Adrenal gland (tissue), 12 donors: ENCODE measurements around the gene CLDN3. TPM values are rescaled to one million over a fixed set of nuclear protein-coding genes. Genes with fewer than 3 reads are reported as not detected.
"Not testable (repeated sequence)": the region's sequence is repeated elsewhere in the genome, so short reads cannot be mapped to it uniquely, and the experiment has no call there.

Experiments used
- DNase-seq, 7 donors: peaks; one replicate each; pipeline ENCODE4 v3.0.0-alpha.2; 2019 to 2020
- H3K27ac ChIP-seq, 5 donors: fragments of 200-600 bp; sonication (generic) in 4 of 5; 1 replicate in 3 of 5; 2 replicates in 2 of 5; pipeline versions ENCODE4 v1.5.1 to v1.8.0; 2016 to 2020; ENCODE audit warnings: mild to moderate bottlenecking in 1 of 5
- H3K27me3 ChIP-seq: fragments of 200-600 bp; 2 replicates; pipeline ENCODE4 v1.8.0; 2021
- H3K36me3 ChIP-seq, 2 donors: fragments of 200-600 bp; replicated peaks in 1 of 2; 1 replicate in 1 of 2; 2 replicates in 1 of 2; pipeline versions ENCODE4 v1.5.1 to v1.8.0; 2018 to 2022
- H3K4me1 ChIP-seq, 2 donors: fragments of 200-600 bp; replicated peaks in 1 of 2; 1 replicate in 1 of 2; 2 replicates in 1 of 2; pipeline versions ENCODE4 v1.5.1 to v1.8.0; 2018 to 2021
- H3K4me3 ChIP-seq, 4 donors: fragments of 200-600 bp; sonication (generic) in 3 of 4; one replicate each; pipeline ENCODE4 v1.5.1; 2016 to 2018
- H3K9me3 ChIP-seq, 3 donors: fragments of 200-600 bp; sonication (generic) in 1 of 3; replicated peaks in 1 of 3; 1 replicate in 2 of 3; 2 replicates in 1 of 3; pipeline versions ENCODE4 v1.5.1 to v1.8.0; 2016 to 2021
- CTCF ChIP-seq, 6 experiments: fragments of 450-650 bp in 4 of 6; fragments of 200-600 bp in 2 of 6; sonication (generic) in 1 of 6; IDR thresholded peaks; 1 replicate in 5 of 6; 2 replicates in 1 of 6; pipeline versions ENCODE4 v1.5.1 to v1.8.0; 2016 to 2021; ENCODE audit warnings: antibody characterized with exemption in 6 of 6, mild to moderate bottlenecking in 2 of 6, moderate library complexity in 1 of 6
- POLR2A ChIP-seq, 2 donors: fragments of 450-650 bp; IDR thresholded peaks; one replicate each; pipeline ENCODE4 v1.6.1; 2017; ENCODE audit warnings: antibody characterized with exemption in 2 of 2, mild to moderate bottlenecking in 2 of 2, moderate library complexity in 1 of 2
- WGBS, 4 donors: extraction: QIAGEN DNeasy Blood & Tissue Kit in 2 of 4; methylation state at CpG; one replicate each; pipeline versions ENCODE4 v1.1.5 to v1.1.7; 2013 to 2017; 5-methylcytosine and 5-hydroxymethylcytosine counted together
- intact Hi-C, 2 donors: fragments of 100-400 bp; cut with DNase I; formaldehyde crosslinking; loops; one replicate each; pipeline versions ENCODE4 v1.14.1 to v1.15.0; 2022 to 2023
- polyA plus RNA-seq, 3 donors: library from polyadenylated mRNA; stranded (reverse); fragments of 200-250 nt in 2 of 3; fragments of 350-450 nt in 1 of 3; fragmentation: Illumina TruSeq in 1 of 3; extraction: RNeasy Lipid Tissue Mini Kit (QIAGEN cat#74804) in 1 of 3; gene quantifications; one replicate each; pipeline ENCODE4 v1.2.3, GENCODE V29; 2013 to 2014
- total RNA-seq, 9 donors: library from RNA; depleted of rRNA in 4 of 9; stranded (reverse); fragments of >200 nt in 4 of 9; fragments of 120-200 nt in 1 of 9; fragmentation: NEBNext Ultra II Directional in 1 of 9; extraction: Animal tissue kit (Norgen Biotek cat#: 25700) in 1 of 9; gene quantifications; one replicate each; pipeline versions ENCODE4 v1.1.0 to v1.2.4, GENCODE V29; 2013 to 2023
- donor health status: healthy with polysubstance abuse.
- donor health status: Bipolar disorder and iron deficiency.
- donor health status: DM: yes; HTN: yes; CAD: no.
- donor health status: DM: no; HTN: no; CAD: no.
- donor health status: DM: no; HTN: no; CAD: no.
- donor health status: DM: yes; HTN: yes; CAD: no.

Gene CLDN3
- total and polyA plus RNA-seq, 12 donors, result 0.22 to 0.72 (median 0.36) TPM; not detected in 6

- H3K4me1 ChIP-seq, result peaks cover 4 to 5% of the 10 kb centered on the region in 2 donors
- no peak for TF ChIP-seq POLR2A (IDR thresholded peaks at IDR 0.05)
- TF ChIP-seq CTCF (IDR thresholded peaks at IDR 0.05), result no peak
- no peak for DNase-seq
- peaks cover 4% of the 10 kb centered on the region for H3K27me3 ChIP-seq
- 84 to 93% (median 89%) methylated on average over 3 of the region's 3 CpGs for WGBS, 4 donors
- no peak overlapping the region for H3K27ac ChIP-seq
- no peaks in the 10 kb centered on the region for H3K9me3 ChIP-seq
- intact Hi-C loops, result loop anchor here in 1 of 2 donors (2.0 kb wide), 1 partner anchor 117 kb away; no protein-coding TSS in a partner anchor
- H3K36me3 ChIP-seq, result no peaks in the 10 kb centered on the region
- H3K4me3 ChIP-seq, result no peak overlapping the region
Measured at GRCh38 chr7:73723813-73724212, 46.3 kb downstream of the CLDN3 start.

DNA sequence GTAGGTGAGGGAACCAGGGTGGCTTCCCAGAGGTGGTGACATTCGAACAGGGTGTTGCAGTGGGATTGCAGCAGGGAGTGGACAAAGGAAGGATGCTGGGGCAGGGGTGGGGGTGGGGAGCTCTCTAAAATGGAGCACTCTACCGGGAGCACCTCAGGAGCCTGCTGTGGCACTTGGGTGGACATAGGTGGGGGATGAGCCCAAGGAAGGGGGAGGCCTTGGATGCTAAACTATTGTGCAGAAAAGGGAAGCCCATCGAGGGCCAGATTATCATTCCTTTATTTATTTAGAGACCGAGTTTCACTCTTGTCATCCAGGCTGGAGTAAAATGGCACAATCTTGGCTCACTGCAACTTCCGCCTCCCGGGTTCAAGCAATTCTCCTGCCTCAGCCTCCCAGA lies 47.3 kb downstream of the CLDN3 start:
- 56 to 73% (median 69%) methylated on average over 6 of the region's 6 CpGs for WGBS, 4 donors

DNA sequence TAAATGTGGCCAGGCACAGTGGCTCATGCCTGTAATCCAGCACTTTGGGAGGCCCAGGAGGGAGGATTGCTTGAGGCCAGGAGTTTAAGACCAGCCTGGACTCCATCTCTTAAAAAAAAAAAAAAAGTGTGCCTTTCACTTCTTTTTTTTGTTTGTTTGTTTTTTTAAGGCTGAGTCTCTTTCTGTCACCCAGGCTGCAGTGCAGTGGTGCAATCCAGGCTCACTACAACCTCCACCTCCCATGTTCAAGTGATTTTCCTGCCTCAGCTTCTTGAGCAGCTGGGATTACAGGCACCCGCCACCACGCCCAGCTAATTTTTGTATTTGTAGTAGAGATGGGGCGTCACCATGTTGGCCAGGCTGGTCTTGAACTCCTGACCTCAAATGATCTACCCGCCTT lies 47.9 kb downstream of the CLDN3 start:
- H3K4me3 ChIP-seq, H3K9me3 ChIP-seq, H3K27ac ChIP-seq, intact Hi-C loops, H3K27me3 ChIP-seq, DNase-seq, H3K36me3 ChIP-seq: not testable (repeated sequence)
- peaks cover 8 to 12% of the 10 kb centered on the region in 2 donors for H3K4me1 ChIP-seq
- 73 to 91% (median 79%) methylated on average over 4 of the region's 4 CpGs for WGBS, 4 donors

More for the DNA sequence above, 47.3 kb downstream of the CLDN3 start:
- Histone ChIP-seq H3K4me1 (peaks cover 8 to 12% of the 10 kb centered on the region in 2 donors), H3K9me3 (no peaks in the 10 kb centered on the region), H3K27me3 (peaks cover 4% of the 10 kb centered on the region), H3K36me3 (no peaks in the 10 kb centered on the region), H3K4me3 (no peak overlapping the region), H3K27ac (no peak overlapping the region)
- intact Hi-C loops, result no loop called here
- no peak for DNase-seq
- TF ChIP-seq CTCF (IDR thresholded peaks at IDR 0.05) (no peak), POLR2A (IDR thresholded peaks at IDR 0.05) (no peak)

DNA sequence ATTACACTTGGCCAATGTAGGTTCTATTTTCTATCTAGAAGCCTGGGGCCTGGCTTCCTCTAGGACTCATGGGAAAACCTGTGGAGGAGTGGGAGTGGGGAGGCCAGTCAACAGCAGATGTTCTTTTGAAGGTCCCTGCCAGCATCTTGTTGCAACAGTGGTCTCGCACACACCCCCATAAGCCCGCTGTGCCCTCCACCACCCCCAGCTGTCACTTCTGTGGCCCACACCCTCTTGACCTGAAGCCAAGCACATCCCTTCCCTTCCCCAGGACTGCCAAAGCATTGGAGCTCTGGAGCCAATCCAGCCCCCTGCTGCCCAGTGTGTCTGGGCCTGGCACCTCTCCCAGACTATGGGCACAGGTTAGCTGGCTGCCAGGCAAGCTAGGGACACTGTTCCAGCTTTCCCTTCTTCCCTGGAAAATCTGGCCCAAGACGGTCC lies 48.7 kb downstream of the CLDN3 start:
- TF ChIP-seq CTCF (IDR thresholded peaks at IDR 0.05) (no peak), POLR2A (IDR thresholded peaks at IDR 0.05) (no peak)
- Histone ChIP-seq H3K4me3 (no peak overlapping the region), H3K36me3 (no peaks in the 10 kb centered on the region), H3K9me3 (no peaks in the 10 kb centered on the region), H3K27ac (no peak overlapping the region), H3K4me1 (peaks cover 8 to 12% of the 10 kb centered on the region in 2 donors), H3K27me3 (no peaks in the 10 kb centered on the region)
- WGBS, 4 donors, result 53 to 83% (median 64%) methylated on average over 1 to 3 of the region's 3 CpGs
- intact Hi-C loops, result no loop called here
- peak; percentile 66 to 83 (median 78) for DNase-seq

- H3K27ac ChIP-seq, DNase-seq, H3K4me3 ChIP-seq, H3K36me3 ChIP-seq, H3K27me3 ChIP-seq, H3K9me3 ChIP-seq, intact Hi-C loops: not testable (repeated sequence)
- 93 to 98% (median 96%) methylated on average over 9 of the region's 9 CpGs for WGBS, 4 donors
- peaks cover 8 to 16% of the 10 kb centered on the region in 2 donors for H3K4me1 ChIP-seq
Measured at GRCh38 chr7:73720443-73720842, 49.6 kb downstream of the CLDN3 start.
